ENCODE results near the gene CFAP97.
"Not testable (repeated sequence)": the region's sequence is repeated elsewhere in the genome, so short reads cannot be mapped to it uniquely, and the experiment has no call there.

CFAP97 gene

GRCh38 chr4:185222598-185222997, 18.8 kb upstream of the CFAP97 start:
- DNase-seq (ENCODE audit: low spot score) = no peak

GRCh38 chr4:185221912-185222311, 18.1 kb upstream of the CFAP97 start:
- DNase-seq (ENCODE audit: low spot score) = no peak

GRCh38 chr4:185221491-185221890, 17.7 kb upstream of the CFAP97 start:
- no peak for DNase-seq (ENCODE audit: low spot score)

- no peak for DNase-seq (ENCODE audit: low spot score)
Measured at GRCh38 chr4:185219551-185220344, 15.9 kb upstream of the CFAP97 start.

- DNase-seq (ENCODE audit: low spot score) = no peak
Measured at GRCh38 chr4:185218312-185218711, 14.5 kb upstream of the CFAP97 start.

- no peak for DNase-seq (ENCODE audit: low spot score)
Measured at GRCh38 chr4:185217408-185217975, 13.7 kb upstream of the CFAP97 start.

- no peak for DNase-seq (ENCODE audit: low spot score)
Measured at GRCh38 chr4:185215261-185215660, 11.5 kb upstream of the CFAP97 start.

- DNase-seq (ENCODE audit: low spot score) = no peak
Measured at GRCh38 chr4:185213877-185214276, 10.1 kb upstream of the CFAP97 start.

GRCh38 chr4:185212581-185212980, 8.8 kb upstream of the CFAP97 start:
- DNase-seq (ENCODE audit: low spot score) = no peak

- DNase-seq (ENCODE audit: low spot score) = no peak
Measured at GRCh38 chr4:185211641-185212040, 7.8 kb upstream of the CFAP97 start.

GRCh38 chr4:185211035-185211434, 7.2 kb upstream of the CFAP97 start:
- no peak for DNase-seq (ENCODE audit: low spot score)

GRCh38 chr4:185210102-185210981, 6.5 kb upstream of the CFAP97 start:
- DNase-seq (ENCODE audit: low spot score) = no peak

GRCh38 chr4:185209852-185210101, 6.0 kb upstream of the CFAP97 start:
- DNase-seq (ENCODE audit: low spot score) = not testable (repeated sequence)

GRCh38 chr4:185209031-185209851, 5.4 kb upstream of the CFAP97 start, which contains the start of gene SNX25:
TSS of gene SNX25 (plus strand) at chr4:185209598. CDS start at chr4:185209827, 229 bp downstream.
- peak; percentile 31 for DNase-seq (ENCODE audit: low spot score)

GRCh38 chr4:185207466-185207865, 3.7 kb upstream of the CFAP97 start:
- no peak for DNase-seq (ENCODE audit: low spot score)

- DNase-seq (ENCODE audit: low spot score) = no peak
Measured at GRCh38 chr4:185205697-185206342, 2.0 kb upstream of the CFAP97 start.

- not testable (repeated sequence) for DNase-seq (ENCODE audit: low spot score)
Measured at GRCh38 chr4:185205073-185205472, 1.3 kb upstream of the CFAP97 start.

- DNase-seq (ENCODE audit: low spot score) = no peak
Measured at GRCh38 chr4:185204238-185204910, 574 bp upstream of the CFAP97 start.

GRCh38 chr4:185202984-185203485, 765 bp downstream of the CFAP97 start:
- no peak for DNase-seq (ENCODE audit: low spot score)

Data from HuH-7 (cell line).